ENCODE results near the gene LYST. TPM values are rescaled to one million over a fixed set of nuclear protein-coding genes. Genes with fewer than 3 reads are reported as not detected.
A peak's percentile ranks its signal among the peaks of the same experiment; 100 is the strongest.

Gene LYST
- total RNA-seq, 4 donors from 2014 or later: 22.8 to 46.7 (median 32.1) TPM

GRCh38 chr1:235709018-235709417 lies 157.7 kb downstream of the LYST start:
- no peaks in the 10 kb centered on the region for H3K27me3 ChIP-seq
- H3K4me3 ChIP-seq: no peak overlapping the region
- peaks cover 0 to 24% (median 0%) of the 10 kb centered on the region in 4 donors for H3K36me3 ChIP-seq
- no peak for DNase-seq
- in situ Hi-C loops (cut with MboI; ENCODE audit: low pct_ligation_motif_present in 1 of 4, low pct_unique_long_range_greater_than_20kb in 1 of 4, low sequenced_read_pairs in 3 of 4) (no loop called here), intact Hi-C loops (cut with DNase I; ENCODE audit: low total_unique reads) (no loop called here)
- 88 to 96% methylated on average over 11 of the region's 11 CpGs for WGBS, 2 donors (ENCODE audit: low coverage in 1 of 2)
- H3K9me3 ChIP-seq: no peaks in the 10 kb centered on the region
- no peaks in the 10 kb centered on the region for H3K4me1 ChIP-seq
- TF ChIP-seq POLR2A (IDR thresholded peaks at IDR 0.05) (no peak), POLR2AphosphoS5 (IDR thresholded peaks at IDR 0.05) (no peak), CTCF (IDR thresholded peaks at IDR 0.05) (no peak), EP300 (IDR thresholded peaks at IDR 0.05; ENCODE audit: low read depth) (no peak)
- no peak overlapping the region for H3K27ac ChIP-seq

GRCh38 chr1:235708390-235708962 lies 158.2 kb downstream of the LYST start:
- TF ChIP-seq POLR2A (IDR thresholded peaks at IDR 0.05): no peak
- in situ Hi-C loops (cut with MboI; ENCODE audit: low pct_ligation_motif_present in 1 of 4, low pct_unique_long_range_greater_than_20kb in 1 of 4, low sequenced_read_pairs in 3 of 4) (no loop called here), intact Hi-C loops (cut with DNase I; ENCODE audit: low total_unique reads) (no loop called here)
- H3K27me3 ChIP-seq: no peaks in the 10 kb centered on the region
- H3K9me3 ChIP-seq: no peaks in the 10 kb centered on the region
- H3K4me3 ChIP-seq: no peak overlapping the region
- no peaks in the 10 kb centered on the region for H3K4me1 ChIP-seq
- 40 to 61% methylated on average over 1 to 4 of the region's 4 CpGs for WGBS, 2 donors (ENCODE audit: low coverage in 1 of 2)
- DNase-seq: no peak
- H3K36me3 ChIP-seq: peaks cover 0 to 27% (median 0%) of the 10 kb centered on the region in 4 donors
- peak overlapping the region in 1 of 4 donors; percentile 40 for H3K27ac ChIP-seq

GRCh38 chr1:235703506-235703905 lies 163.2 kb downstream of the LYST start:
- H3K36me3 ChIP-seq: peaks cover 0 to 40% (median 3%) of the 10 kb centered on the region in 4 donors
- intact Hi-C loops (cut with DNase I; ENCODE audit: low total_unique reads): no loop called here

GRCh38 chr1:235702412-235702811 lies 164.3 kb downstream of the LYST start:
- DNase-seq: no peak
- Histone ChIP-seq H3K36me3 (peaks cover 0 to 33% (median 3%) of the 10 kb centered on the region in 4 donors), H3K27me3 (no peaks in the 10 kb centered on the region), H3K27ac (no peak overlapping the region), H3K9me3 (no peaks in the 10 kb centered on the region), H3K4me1 (no peaks in the 10 kb centered on the region), H3K4me3 (no peak overlapping the region)
- in situ Hi-C loops (cut with MboI; ENCODE audit: low pct_ligation_motif_present in 1 of 4, low pct_unique_long_range_greater_than_20kb in 1 of 4, low sequenced_read_pairs in 3 of 4) (no loop called here), intact Hi-C loops (cut with DNase I; ENCODE audit: low total_unique reads) (no loop called here)
- no peak for TF ChIP-seq EP300 (IDR thresholded peaks at IDR 0.05; ENCODE audit: low read depth)
- no peak for TF ChIP-seq CTCF (IDR thresholded peaks at IDR 0.05)
- 93 to 94% methylated on average over 7 to 9 of the region's 9 CpGs for WGBS, 2 donors (ENCODE audit: low coverage in 1 of 2)

More at GRCh38 chr1:235703506-235703905, 163.2 kb downstream of the LYST start:
- Histone ChIP-seq H3K4me3 (no peak overlapping the region), H3K27me3 (no peaks in the 10 kb centered on the region), H3K4me1 (no peaks in the 10 kb centered on the region), H3K9me3 (no peaks in the 10 kb centered on the region), H3K27ac (no peak overlapping the region)
- in situ Hi-C loops (cut with MboI; ENCODE audit: low pct_ligation_motif_present in 1 of 4, low pct_unique_long_range_greater_than_20kb in 1 of 4, low sequenced_read_pairs in 3 of 4): no loop called here
- DNase-seq: no peak
- WGBS, 2 donors (ENCODE audit: low coverage in 1 of 2): 88 to 94% methylated on average over 2 of the region's 2 CpGs
- TF ChIP-seq EP300 (IDR thresholded peaks at IDR 0.05; ENCODE audit: low read depth) (no peak), POLR2AphosphoS5 (IDR thresholded peaks at IDR 0.05) (no peak), POLR2A (IDR thresholded peaks at IDR 0.05) (no peak), CTCF (IDR thresholded peaks at IDR 0.05) (no peak)

GRCh38 chr1:235697508-235697907 lies 169.2 kb downstream of the LYST start:
- WGBS, 2 donors (ENCODE audit: low coverage in 1 of 2): 20 to 94% methylated on average over 1 to 2 of the region's 2 CpGs
- H3K4me3 ChIP-seq: no peak overlapping the region
- H3K9me3 ChIP-seq: no peaks in the 10 kb centered on the region
- H3K27ac ChIP-seq: no peak overlapping the region
- peaks cover 0 to 31% (median 10%) of the 10 kb centered on the region in 4 donors for H3K36me3 ChIP-seq
- intact Hi-C loops (cut with DNase I; ENCODE audit: low total_unique reads): no loop called here
- no peak for DNase-seq
- no peaks in the 10 kb centered on the region for H3K4me1 ChIP-seq
- TF ChIP-seq POLR2A (IDR thresholded peaks at IDR 0.05) (no peak), POLR2AphosphoS5 (IDR thresholded peaks at IDR 0.05) (no peak), EP300 (IDR thresholded peaks at IDR 0.05; ENCODE audit: low read depth) (no peak), CTCF (IDR thresholded peaks at IDR 0.05) (no peak)
- in situ Hi-C loops (cut with MboI; ENCODE audit: low pct_ligation_motif_present in 1 of 4, low pct_unique_long_range_greater_than_20kb in 1 of 4, low sequenced_read_pairs in 3 of 4): no loop called here
- no peaks in the 10 kb centered on the region for H3K27me3 ChIP-seq
